Measurements from ENCODE around the gene PDE5A.
"Not testable (repeated sequence)": the region's sequence is repeated elsewhere in the genome, so short reads cannot be mapped to it uniquely, and the experiment has no call there.

PDE5A gene

DNA sequence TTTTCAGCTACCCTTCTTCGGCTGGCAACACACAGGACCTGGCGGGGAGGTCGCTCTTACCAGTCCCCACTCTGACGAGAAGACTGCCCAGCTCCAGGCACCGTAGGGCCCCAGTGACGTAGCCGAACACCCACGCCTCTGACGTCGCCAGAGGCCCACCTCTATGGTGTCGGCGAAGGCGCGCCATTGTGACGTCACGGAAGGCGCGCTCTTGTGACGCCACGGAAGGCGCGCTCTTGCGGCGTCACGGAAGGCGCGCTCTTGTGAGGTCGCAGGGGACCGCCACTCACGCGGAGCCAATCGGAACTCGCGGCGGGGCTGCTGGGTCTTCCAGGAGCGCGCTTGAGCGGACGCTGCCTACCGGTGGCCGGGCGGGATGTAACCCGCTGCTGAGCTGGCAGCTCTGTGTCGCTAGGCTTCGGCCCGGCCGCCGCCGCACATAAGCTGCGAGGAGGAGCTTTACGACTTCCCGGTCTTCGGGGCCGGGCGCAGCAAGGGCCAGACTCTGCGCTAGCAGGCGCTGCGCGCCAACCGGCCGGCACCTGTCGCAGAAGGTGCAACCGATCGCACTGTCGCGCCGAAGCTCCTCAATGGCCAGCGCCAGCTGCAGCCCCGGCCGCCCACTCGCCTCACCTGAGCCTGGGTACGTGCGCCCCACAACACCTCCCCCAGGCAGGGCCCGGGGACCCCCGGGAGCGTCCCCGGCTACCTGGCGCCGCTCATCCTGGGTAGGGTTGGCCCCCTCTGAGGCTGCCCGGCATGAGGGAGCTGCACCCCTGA, 173.9 kb downstream of the PDE5A start:
- POLR2A ChIA-PET = not testable (repeated sequence)
- DNase-seq (ENCODE audit: extremely low spot score) = peak; percentile 91
- CTCF ChIA-PET = interaction anchor here (1.3 to 1.5 kb wide), 2 partner anchors 104 to 173 kb away, joined by 3 to 4 read pairs; no protein-coding TSS in a partner anchor

DNA sequence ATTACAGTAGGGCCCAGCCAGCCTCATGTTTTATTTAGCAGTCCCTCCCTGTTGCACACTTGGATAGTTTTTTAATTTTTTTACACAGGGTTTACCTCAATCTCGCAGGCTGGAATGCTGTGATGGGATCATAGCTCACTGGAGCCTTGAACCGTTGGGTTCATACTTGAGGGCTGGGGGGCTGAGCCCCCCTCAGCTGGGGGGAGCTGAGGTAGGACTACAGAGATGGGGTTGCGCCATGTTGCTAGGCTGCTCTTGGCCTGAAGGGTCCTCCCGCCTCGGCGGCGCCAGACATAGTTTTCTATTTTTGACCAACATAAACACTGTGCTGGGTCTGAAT, 174.5 kb downstream of the PDE5A start:
- POLR2A ChIA-PET = not testable (repeated sequence)
- CTCF ChIA-PET = interaction anchor here (1.3 to 1.5 kb wide), 2 partner anchors 104 to 174 kb away, joined by 3 to 4 read pairs; no protein-coding TSS in a partner anchor
- DNase-seq (ENCODE audit: extremely low spot score) = peak; percentile 25

GRCh38 chr4:119453286-119453685, 175.3 kb downstream of the PDE5A start:
- POLR2A ChIA-PET; DNase-seq (ENCODE audit: extremely low spot score): not testable (repeated sequence)
- CTCF ChIA-PET = interaction anchor here (1.5 kb wide), 1 partner anchor 174 kb away, joined by 4 read pairs; no protein-coding TSS in a partner anchor

DNA sequence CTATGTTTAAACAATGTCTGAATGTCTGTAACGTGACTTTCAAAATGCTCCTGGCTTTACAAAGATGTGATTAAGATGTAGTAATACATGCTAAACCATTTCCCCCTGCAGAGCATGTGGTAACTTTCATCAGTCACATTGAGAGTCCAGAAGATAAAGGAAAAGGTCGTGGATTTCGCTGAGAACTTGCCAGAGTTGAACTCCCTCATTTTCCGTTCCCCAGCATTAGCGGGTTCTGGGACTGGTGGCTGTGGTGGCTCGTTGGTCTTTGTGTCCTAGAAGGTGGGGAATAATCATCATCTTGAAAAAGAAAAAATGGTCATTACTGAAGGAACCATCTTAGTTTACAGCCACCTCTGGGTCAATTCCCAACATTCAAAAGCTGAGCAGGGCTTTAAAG, 178.8 kb downstream of the PDE5A start:
- CTCF ChIA-PET; DNase-seq (ENCODE audit: extremely low spot score); POLR2A ChIA-PET: not testable (repeated sequence)

Measured in GM10248 (cell line).